Transverse colon (tissue), 4 donors: ENCODE data around the gene NT5DC4. TPM values are rescaled to one million over a fixed set of nuclear protein-coding genes. Genes with fewer than 3 reads are reported as not detected.

Experiments
- DNase-seq: peaks from one replicate; pipeline ENCODE4 v3.0.0-alpha.2; 2019
- H3K27ac ChIP-seq, 4 donors: fragments of 200-600 bp; sonication (generic); 2 replicates each; pipeline ENCODE4 v1.5.1; 2016 to 2018; ENCODE audit warnings: inconsistent platforms in 4 of 4
- H3K27me3 ChIP-seq: fragments of 200-600 bp; sonication (generic); 2 replicates; pipeline ENCODE4 v1.5.1; 2017; ENCODE audit warnings: inconsistent platforms
- H3K36me3 ChIP-seq, 4 donors: fragments of 200-600 bp; sonication (generic); 2 replicates each; pipeline ENCODE4 v1.5.1; 2017 to 2019; ENCODE audit warnings: inconsistent platforms in 4 of 4
- H3K4me1 ChIP-seq, 4 donors: fragments of 200-600 bp; sonication (generic); 2 replicates each; pipeline ENCODE4 v1.5.1; 2017 to 2020; ENCODE audit warnings: inconsistent platforms in 4 of 4
- H3K4me3 ChIP-seq, 4 donors: fragments of 200-600 bp; sonication (generic); 1 replicate in 1 of 4; 2 replicates in 3 of 4; pipeline versions ENCODE4 v1.5.1 to v1.6.1; 2017 to 2019; ENCODE audit warnings: inconsistent platforms in 4 of 4
- H3K9me3 ChIP-seq, 2 donors: fragments of 200-600 bp; sonication (generic); 2 replicates each; pipeline ENCODE4 v1.5.1; 2017 to 2019; ENCODE audit warnings: inconsistent platforms in 2 of 2
- EP300 ChIP-seq: sonication (generic); formaldehyde crosslinking; IDR thresholded peaks from one replicate; pipeline ENCODE4 v1.6.1; 2017; ENCODE audit warnings: antibody characterized with exemption, low read depth
- POLR2A ChIP-seq: fragments of 450-650 bp; IDR thresholded peaks from one replicate; pipeline ENCODE4 v1.6.1; 2016; ENCODE audit warnings: antibody characterized with exemption, mild to moderate bottlenecking, moderate library complexity
- POLR2AphosphoS5 ChIP-seq, 3 donors: sonication (generic); formaldehyde crosslinking; IDR thresholded peaks; one replicate each; pipeline ENCODE4 v1.6.1; 2016; ENCODE audit warnings: antibody characterized with exemption in 3 of 3
- WGBS, 2 donors: methylation state at CpG; one replicate each; pipeline ENCODE4 v1.1.5; 2018; ENCODE audit warnings: low coverage in 1 of 2; 5-methylcytosine and 5-hydroxymethylcytosine counted together
- in situ Hi-C, 4 donors: fragments of 200-750 bp; cut with MboI; loops; one replicate each; pipeline versions ENCODE4 v1.15.0 to v1.15.1; 2017; ENCODE audit warnings: low sequenced_read_pairs in 3 of 4, low pct_ligation_motif_present in 1 of 4, low pct_unique_long_range_greater_than_20kb in 1 of 4
- intact Hi-C: fragments of 100-400 bp; cut with DNase I; formaldehyde crosslinking; loops from one replicate; pipeline ENCODE4 v1.15.1; 2023; ENCODE audit warnings: low total_unique reads
- total RNA-seq, 4 donors: library from RNA; depleted of rRNA; stranded (reverse); fragments of >200 nt; gene quantifications; one replicate each; pipeline ENCODE4 v1.1.0, GENCODE V29; 2016
- TF ChIP-seq, protein P1 (sequence below), 5 experiments: fragments of 200-600 bp in 3 of 5; fragments of 450-650 bp in 2 of 5; sonication (generic) in 3 of 5; IDR thresholded peaks; 1 replicate in 2 of 5; 2 replicates in 3 of 5; pipeline ENCODE4 v1.5.1; 2016 to 2017; ENCODE audit warnings: antibody characterized with exemption in 5 of 5, inconsistent platforms in 3 of 5, mild to moderate bottlenecking in 2 of 5, moderate library complexity in 1 of 5

Gene NT5DC4
- total RNA-seq = not detected

DNA sequence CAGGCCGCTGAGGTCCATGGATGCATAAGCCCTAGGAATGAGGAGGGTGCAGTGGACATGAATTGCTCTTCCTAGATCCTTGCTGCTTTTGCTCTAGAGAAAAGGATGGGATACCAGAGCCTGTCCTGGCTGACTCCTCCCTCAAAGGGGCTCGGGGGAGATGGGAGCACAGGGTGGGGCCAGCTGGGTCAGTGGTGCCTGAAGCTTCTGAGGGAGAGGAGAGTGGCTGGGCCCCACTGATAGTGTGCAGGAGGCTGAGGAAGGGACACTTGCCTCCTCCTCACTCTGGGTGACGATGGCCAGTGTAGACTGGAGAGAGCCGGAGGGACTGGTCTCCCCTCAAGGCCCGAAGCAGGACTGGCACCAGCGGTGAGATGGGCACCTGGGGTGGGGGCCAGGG is at the start of gene NT5DC4:
Gene NT5DC4, plus strand, starts transcription at position 236 of the 400 bp plus-strand sequence. Its CDS starts 60 bp downstream, at position 296.
- Histone ChIP-seq H3K27me3 (no peaks in the 10 kb centered on the region), H3K27ac (no peak within 1 kb of the TSS), H3K36me3 (no peaks in the 10 kb centered on the region), H3K9me3 (no peaks in the 10 kb centered on the region), H3K4me3 (no peak within 1 kb of the TSS), H3K4me1 (no peaks in the 10 kb centered on the region)
- in situ Hi-C loops (loop anchor here in 3 of 4 donors (5.0 to 10.0 kb wide), 2 partner anchors 96 to 98 kb away; no protein-coding TSS in a partner anchor), intact Hi-C loops (no loop called here)
- TF ChIP-seq POLR2A (no peak), POLR2AphosphoS5 (IDR thresholded peaks at IDR 0.05) (no peak), EP300 (no peak)
- TF ChIP-seq, protein P1, sequence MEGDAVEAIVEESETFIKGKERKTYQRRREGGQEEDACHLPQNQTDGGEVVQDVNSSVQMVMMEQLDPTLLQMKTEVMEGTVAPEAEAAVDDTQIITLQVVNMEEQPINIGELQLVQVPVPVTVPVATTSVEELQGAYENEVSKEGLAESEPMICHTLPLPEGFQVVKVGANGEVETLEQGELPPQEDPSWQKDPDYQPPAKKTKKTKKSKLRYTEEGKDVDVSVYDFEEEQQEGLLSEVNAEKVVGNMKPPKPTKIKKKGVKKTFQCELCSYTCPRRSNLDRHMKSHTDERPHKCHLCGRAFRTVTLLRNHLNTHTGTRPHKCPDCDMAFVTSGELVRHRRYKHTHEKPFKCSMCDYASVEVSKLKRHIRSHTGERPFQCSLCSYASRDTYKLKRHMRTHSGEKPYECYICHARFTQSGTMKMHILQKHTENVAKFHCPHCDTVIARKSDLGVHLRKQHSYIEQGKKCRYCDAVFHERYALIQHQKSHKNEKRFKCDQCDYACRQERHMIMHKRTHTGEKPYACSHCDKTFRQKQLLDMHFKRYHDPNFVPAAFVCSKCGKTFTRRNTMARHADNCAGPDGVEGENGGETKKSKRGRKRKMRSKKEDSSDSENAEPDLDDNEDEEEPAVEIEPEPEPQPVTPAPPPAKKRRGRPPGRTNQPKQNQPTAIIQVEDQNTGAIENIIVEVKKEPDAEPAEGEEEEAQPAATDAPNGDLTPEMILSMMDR (IDR thresholded peaks at IDR 0.05) = no peak
- WGBS, 2 donors = 86 to 100% methylated on average over 1 to 6 of the region's 6 CpGs
- DNase-seq = no peak

- TF ChIP-seq, protein P1 (IDR thresholded peaks at IDR 0.05) = no peak
- TF ChIP-seq POLR2A (no peak), EP300 (no peak), POLR2AphosphoS5 (IDR thresholded peaks at IDR 0.05) (no peak)
- Histone ChIP-seq H3K9me3 (no peaks in the 10 kb centered on the region), H3K27me3 (no peaks in the 10 kb centered on the region), H3K27ac (no peak overlapping the region), H3K36me3 (no peaks in the 10 kb centered on the region), H3K4me1 (no peaks in the 10 kb centered on the region), H3K4me3 (no peak overlapping the region)
- no peak for DNase-seq
- intact Hi-C loops (no loop called here), in situ Hi-C loops (no loop called here)
- 64 to 90% methylated on average over 2 of the region's 2 CpGs for WGBS, 2 donors
These were observed 49.0 kb upstream of the NT5DC4 start for GRCh38 chr2:112671801-112672200.

DNA sequence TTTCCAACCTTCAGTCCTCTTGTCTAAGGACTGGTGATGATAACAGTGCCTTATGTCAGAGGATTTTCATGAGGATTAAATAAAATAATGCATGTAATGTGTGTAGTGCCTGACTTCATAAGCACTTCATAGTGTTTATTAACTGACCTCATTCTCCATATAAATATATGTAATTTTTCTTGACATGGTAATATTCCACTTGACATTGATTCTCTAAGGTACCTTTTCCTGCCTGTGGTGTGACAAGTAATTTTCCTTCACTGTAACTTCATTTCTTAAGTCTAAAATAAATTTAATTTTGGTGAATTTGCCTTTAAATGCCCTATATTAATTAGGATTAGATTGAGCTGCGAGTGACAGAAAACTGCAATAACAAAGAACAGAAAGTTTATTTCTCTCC is 47.8 kb upstream of the NT5DC4 start:
- Histone ChIP-seq H3K4me3 (no peak overlapping the region), H3K27ac (no peak overlapping the region), H3K27me3 (no peaks in the 10 kb centered on the region), H3K4me1 (no peaks in the 10 kb centered on the region), H3K9me3 (no peaks in the 10 kb centered on the region), H3K36me3 (no peaks in the 10 kb centered on the region)
- in situ Hi-C loops = no loop called here
- 94 to 100% methylated on average over 1 of the region's 1 CpG for WGBS, 2 donors
- DNase-seq = no peak
- intact Hi-C loops = no loop called here
- TF ChIP-seq POLR2A = no peak
- no peak for TF ChIP-seq POLR2AphosphoS5 (IDR thresholded peaks at IDR 0.05)
- TF ChIP-seq, protein P1 (IDR thresholded peaks at IDR 0.05) = no peak
- no peak for TF ChIP-seq EP300

DNA sequence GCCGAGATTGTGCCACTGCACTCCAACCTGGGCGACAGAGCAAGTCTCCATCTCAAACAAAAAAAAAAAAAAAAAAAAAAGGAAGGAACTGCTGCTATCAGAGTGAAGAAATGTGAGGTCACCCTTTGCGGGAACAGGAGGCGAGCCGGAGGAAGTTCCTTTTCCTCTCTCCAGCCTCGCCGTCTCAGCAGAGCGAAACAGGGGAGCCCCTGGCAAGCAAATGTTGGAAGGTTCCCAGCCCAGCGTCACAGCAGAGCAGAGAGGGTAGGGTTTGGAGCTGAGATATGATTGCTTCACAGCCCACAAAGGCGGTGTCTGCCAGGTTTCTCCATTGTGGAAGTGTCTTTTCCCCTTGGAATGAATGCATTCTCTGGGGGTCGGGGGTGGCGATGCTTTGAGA is 46.6 kb upstream of the NT5DC4 start:
- 66 to 76% methylated on average over 10 to 12 of the region's 12 CpGs for WGBS, 2 donors
- Histone ChIP-seq H3K27ac (no peak overlapping the region), H3K4me1 (no peaks in the 10 kb centered on the region), H3K27me3 (no peaks in the 10 kb centered on the region), H3K4me3 (no peak overlapping the region), H3K36me3 (no peaks in the 10 kb centered on the region), H3K9me3 (no peaks in the 10 kb centered on the region)
- in situ Hi-C loops = no loop called here
- TF ChIP-seq POLR2AphosphoS5 (IDR thresholded peaks at IDR 0.05) (no peak), EP300 (no peak), POLR2A (no peak)
- TF ChIP-seq, protein P1 (IDR thresholded peaks at IDR 0.05) = no peak
- intact Hi-C loops = no loop called here
- DNase-seq = peak; percentile 49
